AG04450 (cell line): Measurements from ENCODE around the gene ADAM12. TPM values are rescaled to one million over a fixed set of nuclear protein-coding genes. Genes with fewer than 3 reads are reported as not detected.

ENCODE experiments used
- CTCF ChIA-PET: fragments of 300-600, 350-600 bp; formaldehyde crosslinking; extraction: SDS; loops from one replicate; lab custom pipeline; 2022; ENCODE audit warnings: antibody characterized with exemption, inconsistent platforms; lab: Charles Lee
- POLR2A ChIA-PET: fragments of 350-600 bp; formaldehyde crosslinking; extraction: SDS; loops from one replicate; lab custom pipeline; 2021; ENCODE audit warnings: antibody characterized with exemption, inconsistent platforms; lab: Yijun Ruan, JAX
- DNase-seq: peaks from one replicate; pipeline ENCODE4 v3.0.0-alpha.2; 2011; ENCODE audit warnings: low read depth, low spot score
- H3K27ac ChIP-seq: one replicate; pipeline ENCODE4 v1.5.1; 2012; ENCODE audit warnings: low read depth, low read length, control low read depth
- H3K27me3 ChIP-seq: one replicate; pipeline ENCODE4 v1.6.0; 2012; ENCODE audit warnings: low read length; ENCODE audit not compliant: control insufficient read depth, insufficient read depth
- H3K4me3 ChIP-seq: 2 replicates; pipeline ENCODE4 v1.5.1; 2011; ENCODE audit warnings: mild to moderate bottlenecking, low read depth, low read length, control low read depth
- H3K9me3 ChIP-seq: 2 replicates; pipeline ENCODE4 v1.5.1; 2012; ENCODE audit warnings: low read length; ENCODE audit not compliant: control insufficient read depth, insufficient read depth
- polyA plus RNA-seq: library from polyadenylated mRNA; depleted of rRNA; stranded (reverse); fragments of >200 nt; gene quantifications from 2 replicates; pipeline ENCODE4 v1.2.3, GENCODE V29; 2011
- TF ChIP-seq, protein P1 (sequence below): IDR thresholded peaks from 2 replicates; pipeline ENCODE4 v1.5.1; 2011; ENCODE audit warnings: low read depth, low read length, control low read depth, inconsistent platforms

ADAM12 gene
- polyA plus RNA-seq, 1 experiment = 8.0 TPM

DNA sequence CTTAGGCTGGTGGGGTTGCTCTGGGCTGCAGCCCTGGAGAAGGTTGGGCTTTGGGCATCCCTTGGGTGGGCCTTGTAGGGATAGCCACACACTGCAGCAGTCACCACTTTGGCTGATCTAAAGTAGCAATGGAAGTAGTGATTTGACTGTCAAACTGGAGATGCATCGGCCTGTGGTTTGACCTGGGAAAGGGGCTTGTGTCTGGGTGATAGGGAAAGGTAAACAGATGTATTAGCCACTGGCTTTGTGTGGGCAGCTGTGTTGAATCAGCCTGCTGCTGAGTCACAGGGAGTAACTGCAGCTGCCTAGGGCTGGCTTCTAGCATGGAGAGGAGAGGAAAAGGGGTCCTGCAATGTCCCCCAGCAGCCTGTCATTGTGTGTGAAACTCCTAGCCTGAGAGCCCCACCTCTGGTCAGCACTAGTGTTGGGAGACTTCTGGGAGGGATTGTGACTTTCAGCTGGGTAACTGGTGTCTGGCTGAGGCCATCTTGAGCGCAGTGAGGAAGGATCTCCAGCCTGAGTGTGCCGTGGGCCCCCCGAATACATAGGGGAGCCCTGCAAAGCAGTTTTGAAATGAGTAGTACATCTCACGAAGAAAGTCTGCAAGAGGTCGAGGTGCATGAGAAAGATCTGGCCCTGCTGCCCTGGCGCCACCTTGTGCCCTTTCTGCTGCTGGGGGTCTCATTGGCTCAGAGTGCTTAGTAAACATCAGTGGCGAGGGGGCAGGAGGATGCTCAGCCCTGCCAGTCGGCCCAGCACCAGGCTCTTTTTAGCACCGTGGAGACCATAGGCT is 374.6 kb downstream of the ADAM12 start:
- TF ChIP-seq, protein P1, sequence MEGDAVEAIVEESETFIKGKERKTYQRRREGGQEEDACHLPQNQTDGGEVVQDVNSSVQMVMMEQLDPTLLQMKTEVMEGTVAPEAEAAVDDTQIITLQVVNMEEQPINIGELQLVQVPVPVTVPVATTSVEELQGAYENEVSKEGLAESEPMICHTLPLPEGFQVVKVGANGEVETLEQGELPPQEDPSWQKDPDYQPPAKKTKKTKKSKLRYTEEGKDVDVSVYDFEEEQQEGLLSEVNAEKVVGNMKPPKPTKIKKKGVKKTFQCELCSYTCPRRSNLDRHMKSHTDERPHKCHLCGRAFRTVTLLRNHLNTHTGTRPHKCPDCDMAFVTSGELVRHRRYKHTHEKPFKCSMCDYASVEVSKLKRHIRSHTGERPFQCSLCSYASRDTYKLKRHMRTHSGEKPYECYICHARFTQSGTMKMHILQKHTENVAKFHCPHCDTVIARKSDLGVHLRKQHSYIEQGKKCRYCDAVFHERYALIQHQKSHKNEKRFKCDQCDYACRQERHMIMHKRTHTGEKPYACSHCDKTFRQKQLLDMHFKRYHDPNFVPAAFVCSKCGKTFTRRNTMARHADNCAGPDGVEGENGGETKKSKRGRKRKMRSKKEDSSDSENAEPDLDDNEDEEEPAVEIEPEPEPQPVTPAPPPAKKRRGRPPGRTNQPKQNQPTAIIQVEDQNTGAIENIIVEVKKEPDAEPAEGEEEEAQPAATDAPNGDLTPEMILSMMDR = 0 out of 2 replicates have a peak, but pooled peaks have one; percentile 10
- H3K27me3 ChIP-seq = peaks cover 27% of the 10 kb centered on the region
- peaks cover 6% of the 10 kb centered on the region; the same call in 1 of the 2 replicates for H3K9me3 ChIP-seq
- peak; percentile 83 for DNase-seq
- H3K27ac ChIP-seq = no peak overlapping the region
- CTCF ChIA-PET = interaction anchor here (0.6 kb wide), 1 partner anchor 31 kb away, joined by 3 read pairs; no protein-coding TSS in a partner anchor
- H3K4me3 ChIP-seq = no peak overlapping the region
- POLR2A ChIA-PET = interaction anchor here (0.9 kb wide), 1 partner anchor 48 kb away, joined by 3 read pairs; no protein-coding TSS in a partner anchor

- Histone ChIP-seq H3K27me3 (peaks cover 34% of the 10 kb centered on the region), H3K9me3 (0 out of 2 replicates have a peak, but pooled peaks cover 5% of the 10 kb centered on the region), H3K27ac (no peak overlapping the region), H3K4me3 (no peak overlapping the region)
- DNase-seq = no peak
- TF ChIP-seq, protein P1 = no peak
- ChIA-PET CTCF (no interaction called here), POLR2A (no interaction called here)
Observed at GRCh38 chr10:126012485-126012884, 375.8 kb downstream of the ADAM12 start.

DNA sequence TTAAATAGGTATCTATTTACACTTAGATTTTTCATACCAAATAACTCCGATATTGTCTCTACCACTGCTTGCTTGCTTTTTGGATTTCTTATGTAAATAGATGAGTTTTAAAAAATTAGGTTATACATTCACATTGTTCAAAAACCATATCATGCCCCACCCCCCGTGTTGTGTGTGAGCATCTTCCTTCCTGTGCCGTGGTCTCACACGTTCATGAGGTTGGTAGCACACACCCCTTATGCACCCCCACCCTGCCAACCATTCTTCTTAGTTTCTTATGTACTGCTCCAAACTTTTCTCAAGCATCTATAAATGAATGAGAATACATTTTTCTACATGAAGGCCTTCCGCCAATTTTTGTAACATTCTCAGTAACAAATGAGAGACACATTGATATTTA is 376.3 kb downstream of the ADAM12 start:
- no peak overlapping the region for H3K27ac ChIP-seq
- peaks cover 34% of the 10 kb centered on the region for H3K27me3 ChIP-seq
- ChIA-PET CTCF (no interaction called here), POLR2A (no interaction called here)
- H3K4me3 ChIP-seq = no peak overlapping the region
- H3K9me3 ChIP-seq = 0 out of 2 replicates have a peak, but pooled peaks cover 5% of the 10 kb centered on the region
- DNase-seq = no peak
- TF ChIP-seq, protein P1 = no peak

DNA sequence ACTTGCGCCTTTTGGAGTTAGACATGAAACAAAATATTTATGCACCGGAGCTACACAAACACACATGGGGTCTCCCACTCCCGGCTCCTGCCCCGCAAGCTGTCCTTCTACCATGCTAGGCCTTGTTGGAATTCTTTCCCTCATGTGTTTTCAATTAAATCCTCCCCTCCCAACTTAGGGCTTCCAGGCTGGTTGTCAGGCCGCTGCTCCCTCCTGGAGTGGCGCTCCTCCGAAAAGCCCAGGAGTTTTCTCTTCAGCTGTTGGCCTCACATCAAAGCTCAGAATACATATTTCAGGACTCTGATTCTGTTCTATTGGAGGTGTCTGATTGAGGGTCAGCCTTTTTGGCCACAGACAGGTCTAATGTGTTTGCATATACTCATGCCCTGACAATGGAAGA is 378.6 kb downstream of the ADAM12 start:
- Histone ChIP-seq H3K27me3 (peaks cover 38% of the 10 kb centered on the region), H3K27ac (no peak overlapping the region), H3K9me3 (0 out of 2 replicates have a peak, but pooled peaks cover 2% of the 10 kb centered on the region), H3K4me3 (no peak overlapping the region)
- ChIA-PET CTCF (interaction anchor here (1.0 kb wide), 1 partner anchor 494 kb away, joined by 3 read pairs; no protein-coding TSS in a partner anchor), POLR2A (no interaction called here)
- DNase-seq = no peak
- TF ChIP-seq, protein P1 = no peak

GRCh38 chr10:126006906-126007305 is 381.4 kb downstream of the ADAM12 start:
- H3K4me3 ChIP-seq = no peak overlapping the region
- ChIA-PET POLR2A (no interaction called here), CTCF (interaction anchor here (1.2 kb wide), 1 partner anchor 73 kb away, joined by 4 read pairs; no protein-coding TSS in a partner anchor)
- H3K9me3 ChIP-seq = 0 out of 2 replicates have a peak, but pooled peaks cover 2% of the 10 kb centered on the region
- TF ChIP-seq, protein P1 = no peak
- no peak overlapping the region for H3K27ac ChIP-seq
- DNase-seq = no peak
- peaks cover 43% of the 10 kb centered on the region for H3K27me3 ChIP-seq
